Body of pancreas (tissue), 4 donors: ENCODE results near the gene STRIP2. TPM values are rescaled to one million over a fixed set of nuclear protein-coding genes. Genes with fewer than 3 reads are reported as not detected.

Experiments used
- ATAC-seq: fragments of 150-250 bp; one replicate; pipeline ENCODE4 v1.9.1; 2016
- DNase-seq, 4 donors: peaks; one replicate each; pipeline ENCODE4 v3.0.0-alpha.2; 2019
- H3K27ac ChIP-seq, 4 donors: fragments of 200-600 bp; sonication (generic); 1 replicate in 3 of 4; 2 replicates in 1 of 4; pipeline versions ENCODE4 v1.5.1 to v1.6.1; 2016 to 2019; ENCODE audit warnings: mild to moderate bottlenecking in 1 of 4, mixed read lengths in 1 of 4, moderate library complexity in 1 of 4
- H3K27me3 ChIP-seq, 2 donors: fragments of 200-600 bp; sonication (generic); one replicate each; pipeline ENCODE4 v1.6.0; 2016; ENCODE audit warnings: mild to moderate bottlenecking in 1 of 2
- H3K36me3 ChIP-seq, 2 donors: fragments of 200-600 bp; sonication (generic); replicated peaks in 1 of 2; 2 replicates each; pipeline ENCODE4 v1.5.1; 2016; ENCODE audit warnings: low read depth in 2 of 2; ENCODE audit not compliant: insufficient read depth in 1 of 2
- H3K4me1 ChIP-seq: fragments of 200-600 bp; sonication (generic); one replicate; pipeline ENCODE4 v1.6.0; 2016
- H3K4me3 ChIP-seq, 2 donors: fragments of 200-600 bp; sonication (generic); 1 replicate in 1 of 2; 2 replicates in 1 of 2; pipeline ENCODE4 v1.5.1; 2016 to 2019
- H3K9me3 ChIP-seq, 3 donors: fragments of 200-600 bp; sonication (generic); 1 replicate in 2 of 3; 2 replicates in 1 of 3; pipeline ENCODE4 v1.5.1; 2016
- CTCF ChIP-seq, 7 experiments: fragments of 450-650 bp in 4 of 7; fragments of 200-600 bp in 3 of 7; sonication (generic) in 3 of 7; IDR thresholded peaks; one replicate each; pipeline ENCODE4 v1.5.1; 2016 to 2019; ENCODE audit warnings: antibody characterized with exemption in 7 of 7
- POLR2A ChIP-seq, 3 donors: fragments of 450-650 bp; IDR thresholded peaks; one replicate each; pipeline ENCODE4 v1.6.1; 2016; ENCODE audit warnings: antibody characterized with exemption in 3 of 3, mild to moderate bottlenecking in 2 of 3
- WGBS, 2 donors: methylation state at CpG; one replicate each; pipeline ENCODE4 v1.1.5; 2017; 5-methylcytosine and 5-hydroxymethylcytosine counted together
- intact Hi-C: fragments of 100-400 bp; cut with DNase I; formaldehyde crosslinking; loops from one replicate; pipeline ENCODE4 v1.15.1; 2023
- total RNA-seq, 2 donors: library from RNA; depleted of rRNA; stranded (reverse); fragments of >200 nt; gene quantifications; one replicate each; pipeline ENCODE4 v1.1.0, GENCODE V29; 2016

Gene STRIP2
- total RNA-seq, 2 donors from 2014 or later = 0.26 TPM; not detected in 1

- no peaks in the 10 kb centered on the region for H3K9me3 ChIP-seq
- H3K27me3 ChIP-seq = no peaks in the 10 kb centered on the region
- no peaks in the 10 kb centered on the region for H3K36me3 ChIP-seq
- intact Hi-C loops = no loop called here
- TF ChIP-seq POLR2A (IDR thresholded peaks at IDR 0.05) (no peak), CTCF (IDR thresholded peaks at IDR 0.05) (no peak)
- H3K4me1 ChIP-seq = no peaks in the 10 kb centered on the region
- DNase-seq = no peak
- WGBS, 2 donors = 89% methylated on average over 8 of the region's 8 CpGs
- no peak overlapping the region for H3K27ac ChIP-seq
- no peak overlapping the region for H3K4me3 ChIP-seq
- ATAC-seq = no peak
These were observed 48.5 kb downstream of the STRIP2 start for GRCh38 chr7:129482781-129483180.

GRCh38 chr7:129489491-129489890 is 55.3 kb downstream of the STRIP2 start:
- intact Hi-C loops = no loop called here
- H3K4me3 ChIP-seq = no peak overlapping the region
- no peak for DNase-seq
- H3K27me3 ChIP-seq = no peaks in the 10 kb centered on the region
- TF ChIP-seq POLR2A (IDR thresholded peaks at IDR 0.05) (no peak), CTCF (IDR thresholded peaks at IDR 0.05) (no peak)
- ATAC-seq = no peak
- H3K36me3 ChIP-seq = no peaks in the 10 kb centered on the region
- H3K9me3 ChIP-seq = no peaks in the 10 kb centered on the region
- no peak overlapping the region for H3K27ac ChIP-seq
- 75 to 80% methylated on average over 3 of the region's 3 CpGs for WGBS, 2 donors
- no peaks in the 10 kb centered on the region for H3K4me1 ChIP-seq

- ATAC-seq = no peak
- H3K9me3 ChIP-seq = no peaks in the 10 kb centered on the region
- no peak for DNase-seq
- no peaks in the 10 kb centered on the region for H3K4me1 ChIP-seq
- TF ChIP-seq CTCF (IDR thresholded peaks at IDR 0.05) (no peak), POLR2A (IDR thresholded peaks at IDR 0.05) (no peak)
- no peak overlapping the region for H3K4me3 ChIP-seq
- no peaks in the 10 kb centered on the region for H3K36me3 ChIP-seq
- 72 to 84% methylated on average over 2 of the region's 2 CpGs for WGBS, 2 donors
- no peak overlapping the region for H3K27ac ChIP-seq
- no peaks in the 10 kb centered on the region for H3K27me3 ChIP-seq
- intact Hi-C loops = no loop called here
These were observed 58.2 kb downstream of the STRIP2 start for GRCh38 chr7:129492391-129492790.

DNA sequence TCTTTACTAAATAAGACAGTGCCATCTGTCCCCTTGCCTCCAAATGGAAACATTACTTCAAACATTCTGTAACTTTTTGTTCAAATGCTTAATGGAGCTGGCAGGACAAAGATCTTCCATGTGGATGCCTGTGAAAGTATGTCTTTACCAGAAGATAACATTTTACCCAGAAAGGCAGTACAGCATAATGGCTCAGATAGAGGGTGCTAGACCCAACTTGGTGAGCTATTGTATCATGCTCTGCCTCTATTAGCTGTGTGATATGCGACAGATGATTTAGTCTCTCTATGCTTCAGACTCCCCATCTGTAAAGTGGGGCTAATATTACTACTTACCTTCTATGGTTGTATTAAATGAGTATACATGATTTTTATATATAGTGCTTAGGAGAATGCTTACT is 59.3 kb downstream of the STRIP2 start:
- ATAC-seq (no peak), DNase-seq (no peak)
- Histone ChIP-seq H3K4me1 (no peaks in the 10 kb centered on the region), H3K9me3 (no peaks in the 10 kb centered on the region), H3K27me3 (no peaks in the 10 kb centered on the region), H3K36me3 (no peaks in the 10 kb centered on the region), H3K4me3 (no peak overlapping the region), H3K27ac (no peak overlapping the region)
- TF ChIP-seq POLR2A (IDR thresholded peaks at IDR 0.05) (no peak), CTCF (IDR thresholded peaks at IDR 0.05) (no peak)
- intact Hi-C loops = no loop called here
- 88 to 94% methylated on average over 1 of the region's 1 CpG for WGBS, 2 donors

GRCh38 chr7:129494041-129494440 is 59.8 kb downstream of the STRIP2 start:
- H3K4me1 ChIP-seq = no peaks in the 10 kb centered on the region
- ATAC-seq (no peak), DNase-seq (no peak)
- intact Hi-C loops = no loop called here
- H3K9me3 ChIP-seq = no peaks in the 10 kb centered on the region
- 56 to 69% methylated on average over 5 of the region's 5 CpGs for WGBS, 2 donors
- no peak for TF ChIP-seq CTCF (IDR thresholded peaks at IDR 0.05)
- H3K27ac ChIP-seq = no peak overlapping the region
- H3K27me3 ChIP-seq = no peaks in the 10 kb centered on the region
- H3K4me3 ChIP-seq = no peak overlapping the region
- H3K36me3 ChIP-seq = no peaks in the 10 kb centered on the region
